ENCODE results near the gene SLC28A1. TPM values are rescaled to one million over a fixed set of nuclear protein-coding genes. Genes with fewer than 3 reads are reported as not detected.

The SLC28A1 gene
- total RNA-seq, 1 experiment from 2014 or later: not detected

GRCh38 chr15:84856731-84857417, 27.6 kb upstream of the SLC28A1 start:
- BruUV-seq (replicated peaks): no TSS peak
- Mint-ChIP-seq H3K36me3 (ENCODE audit: insufficient read depth, unreplicated experiment) (no peaks in the 10 kb centered on the region), H3K27me3 (ENCODE audit: insufficient read depth, unreplicated experiment) (no peaks in the 10 kb centered on the region), H3K27ac (ENCODE audit: low read depth, unreplicated experiment) (no peak overlapping the region), H3K4me3 (ENCODE audit: unreplicated experiment) (no peak overlapping the region), H3K4me1 (ENCODE audit: insufficient read depth, unreplicated experiment) (no peaks in the 10 kb centered on the region), H3K9me3 (ENCODE audit: unreplicated experiment) (no peaks in the 10 kb centered on the region)
- intact Hi-C loops (cut with micrococcal nuclease): no loop called here
- no peak for DNase-seq (ENCODE audit: unreplicated experiment)
- POLR2A ChIA-PET: interaction anchor here (0.9 kb wide), 1 partner anchor 8 kb away, joined by 3 read pairs; no protein-coding TSS in a partner anchor
- no peak for TF ChIP-seq CTCF (IDR thresholded peaks at IDR 0.05; ENCODE audit: unreplicated experiment)
- CTCF ChIA-PET: interaction anchor here (1.5 kb wide), 1 partner anchor 78 kb away, joined by 6 read pairs; no protein-coding TSS in a partner anchor

DNA sequence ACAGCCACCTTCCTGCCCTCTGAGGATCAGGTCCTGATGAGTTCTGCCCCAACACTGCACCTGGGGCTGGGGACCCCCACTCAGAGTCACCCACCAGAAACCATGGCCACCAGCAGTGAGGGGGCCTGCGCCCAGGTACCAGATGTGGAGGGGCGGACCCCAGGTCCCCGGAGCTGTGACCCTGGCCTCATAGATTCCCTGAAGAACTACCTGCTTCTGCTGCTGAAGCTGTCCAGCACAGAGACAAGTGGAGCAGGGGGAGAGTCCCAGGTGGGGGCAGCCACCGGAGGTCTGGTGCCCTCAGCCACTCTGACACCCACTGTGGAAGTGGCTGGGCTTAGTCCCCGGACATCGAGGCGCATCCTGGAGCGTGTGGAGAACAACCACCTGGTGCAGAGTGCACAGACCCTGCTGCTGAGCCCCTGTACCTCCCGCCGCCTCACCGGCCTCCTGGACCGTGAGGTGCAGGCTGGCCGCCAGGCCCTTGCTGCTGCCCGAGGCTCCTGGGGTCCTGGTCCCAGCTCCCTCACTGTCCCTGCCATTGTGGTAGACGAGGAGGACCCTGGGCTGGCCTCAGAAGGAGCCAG, 27.0 kb upstream of the SLC28A1 start:
- no peak for DNase-seq (ENCODE audit: unreplicated experiment)
- H3K27ac Mint-ChIP-seq (ENCODE audit: low read depth, unreplicated experiment): no peak overlapping the region
- no peaks in the 10 kb centered on the region for H3K27me3 Mint-ChIP-seq (ENCODE audit: insufficient read depth, unreplicated experiment)
- TF ChIP-seq CTCF (IDR thresholded peaks at IDR 0.05; ENCODE audit: unreplicated experiment): no peak
- intact Hi-C loops (cut with micrococcal nuclease): no loop called here
- H3K9me3 Mint-ChIP-seq (ENCODE audit: unreplicated experiment): no peaks in the 10 kb centered on the region
- ChIA-PET POLR2A (no interaction called here), CTCF (interaction anchor here (0.7 to 1.5 kb wide), 2 partner anchors 76 to 78 kb away, joined by 3 to 6 read pairs; no protein-coding TSS in a partner anchor)
- no peak overlapping the region for H3K4me3 Mint-ChIP-seq (ENCODE audit: unreplicated experiment)
- no peaks in the 10 kb centered on the region for H3K4me1 Mint-ChIP-seq (ENCODE audit: insufficient read depth, unreplicated experiment)
- BruUV-seq (replicated peaks): no TSS peak
- H3K36me3 Mint-ChIP-seq (ENCODE audit: insufficient read depth, unreplicated experiment): no peaks in the 10 kb centered on the region

DNA sequence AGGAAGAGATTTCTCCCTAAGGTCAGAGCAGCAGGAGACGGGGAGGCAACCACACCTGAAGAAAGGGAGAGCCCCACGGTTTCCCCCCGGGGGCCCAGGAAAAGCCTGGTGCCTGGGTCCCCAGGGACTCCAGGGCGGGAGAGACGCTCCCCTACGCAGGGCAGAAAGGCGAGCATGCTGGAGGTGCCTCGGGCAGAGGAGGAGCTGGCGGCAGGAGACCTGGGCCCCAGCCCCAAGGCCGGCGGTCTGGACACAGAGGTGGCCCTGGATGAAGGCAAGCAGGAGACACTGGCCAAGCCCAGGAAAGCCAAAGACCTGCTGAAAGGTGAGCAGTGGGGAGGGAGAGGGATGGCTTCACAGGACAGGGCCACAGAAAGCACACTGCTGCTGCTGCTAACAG, 26.2 kb upstream of the SLC28A1 start:
- DNase-seq (ENCODE audit: unreplicated experiment): no peak
- Mint-ChIP-seq H3K27ac (ENCODE audit: low read depth, unreplicated experiment) (no peak overlapping the region), H3K27me3 (ENCODE audit: insufficient read depth, unreplicated experiment) (no peaks in the 10 kb centered on the region), H3K9me3 (ENCODE audit: unreplicated experiment) (no peaks in the 10 kb centered on the region), H3K4me1 (ENCODE audit: insufficient read depth, unreplicated experiment) (no peaks in the 10 kb centered on the region), H3K4me3 (ENCODE audit: unreplicated experiment) (no peak overlapping the region), H3K36me3 (ENCODE audit: insufficient read depth, unreplicated experiment) (no peaks in the 10 kb centered on the region)
- ChIA-PET CTCF (interaction anchor here (0.8 kb wide), 1 partner anchor 13 kb away, joined by 3 read pairs; no protein-coding TSS in a partner anchor), POLR2A (interaction anchor here (0.6 kb wide), 1 partner anchor 18 kb away, joined by 4 read pairs; no protein-coding TSS in a partner anchor)
- intact Hi-C loops (cut with micrococcal nuclease): no loop called here
- TF ChIP-seq CTCF (IDR thresholded peaks at IDR 0.05; ENCODE audit: unreplicated experiment): no peak
- no TSS peak for BruUV-seq (replicated peaks)

GRCh38 chr15:84859144-84859543, 25.3 kb upstream of the SLC28A1 start:
- peak; percentile 42 for DNase-seq (ENCODE audit: unreplicated experiment)
- Mint-ChIP-seq H3K4me3 (ENCODE audit: unreplicated experiment) (no peak overlapping the region), H3K27ac (ENCODE audit: low read depth, unreplicated experiment) (no peak overlapping the region), H3K9me3 (ENCODE audit: unreplicated experiment) (no peaks in the 10 kb centered on the region), H3K4me1 (ENCODE audit: insufficient read depth, unreplicated experiment) (no peaks in the 10 kb centered on the region), H3K27me3 (ENCODE audit: insufficient read depth, unreplicated experiment) (no peaks in the 10 kb centered on the region), H3K36me3 (ENCODE audit: insufficient read depth, unreplicated experiment) (no peaks in the 10 kb centered on the region)
- BruUV-seq (replicated peaks): no TSS peak
- POLR2A ChIA-PET: no interaction called here
- TF ChIP-seq CTCF (IDR thresholded peaks at IDR 0.05; ENCODE audit: unreplicated experiment): no peak
- intact Hi-C loops (cut with micrococcal nuclease): no loop called here
- CTCF ChIA-PET: interaction anchor here (0.8 kb wide), 1 partner anchor 14 kb away, joined by 3 read pairs; no protein-coding TSS in a partner anchor
